ENCODE measurements around the gene SNX24.

DNA sequence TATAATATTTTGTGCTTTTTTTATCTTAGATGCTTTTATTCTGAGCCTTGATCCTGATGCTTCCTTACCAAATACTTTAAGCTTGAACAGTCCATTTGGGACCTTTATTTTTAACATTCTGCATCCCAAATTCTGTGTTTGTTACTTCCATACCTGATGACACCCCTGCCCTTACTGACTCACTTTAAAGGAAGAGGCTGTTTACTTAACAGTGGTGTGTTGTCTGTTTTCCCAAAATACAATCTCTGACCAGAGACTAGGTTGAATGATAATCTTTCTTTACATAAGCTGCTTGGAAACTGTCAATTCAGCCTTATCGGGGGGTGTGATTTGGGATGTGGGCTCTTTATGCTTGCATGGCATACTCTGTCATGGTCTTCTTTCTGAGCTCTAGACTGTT lies 71.1 kb downstream of the SNX24 start:
- TF ChIP-seq EP300 (IDR thresholded peaks at IDR 0.05) (no peak), POLR2A (IDR thresholded peaks at IDR 0.05) (no peak)
- TF ChIP-seq, protein P1, sequence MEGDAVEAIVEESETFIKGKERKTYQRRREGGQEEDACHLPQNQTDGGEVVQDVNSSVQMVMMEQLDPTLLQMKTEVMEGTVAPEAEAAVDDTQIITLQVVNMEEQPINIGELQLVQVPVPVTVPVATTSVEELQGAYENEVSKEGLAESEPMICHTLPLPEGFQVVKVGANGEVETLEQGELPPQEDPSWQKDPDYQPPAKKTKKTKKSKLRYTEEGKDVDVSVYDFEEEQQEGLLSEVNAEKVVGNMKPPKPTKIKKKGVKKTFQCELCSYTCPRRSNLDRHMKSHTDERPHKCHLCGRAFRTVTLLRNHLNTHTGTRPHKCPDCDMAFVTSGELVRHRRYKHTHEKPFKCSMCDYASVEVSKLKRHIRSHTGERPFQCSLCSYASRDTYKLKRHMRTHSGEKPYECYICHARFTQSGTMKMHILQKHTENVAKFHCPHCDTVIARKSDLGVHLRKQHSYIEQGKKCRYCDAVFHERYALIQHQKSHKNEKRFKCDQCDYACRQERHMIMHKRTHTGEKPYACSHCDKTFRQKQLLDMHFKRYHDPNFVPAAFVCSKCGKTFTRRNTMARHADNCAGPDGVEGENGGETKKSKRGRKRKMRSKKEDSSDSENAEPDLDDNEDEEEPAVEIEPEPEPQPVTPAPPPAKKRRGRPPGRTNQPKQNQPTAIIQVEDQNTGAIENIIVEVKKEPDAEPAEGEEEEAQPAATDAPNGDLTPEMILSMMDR (IDR thresholded peaks at IDR 0.05): no peak
